ENCODE results near the gene PLPPR5. TPM values are rescaled to one million over a fixed set of nuclear protein-coding genes. Genes with fewer than 3 reads are reported as not detected.
A peak's percentile ranks its signal among the peaks of the same experiment; 100 is the strongest.

Gene PLPPR5
- total RNA-seq, 1 donor from 2014 or later: 0.56 TPM

GRCh38 chr1:98949621-98950020, 55.0 kb downstream of the PLPPR5 start:
- no peak overlapping the region for H2AFZ ChIP-seq (replicated peaks)
- no peaks in the 10 kb centered on the region for H3F3A ChIP-seq (ENCODE audit: low read depth)
- H3K36me3 Mint-ChIP-seq: no peaks in the 10 kb centered on the region
- H3K9ac ChIP-seq: no peak overlapping the region
- H4K20me1 ChIP-seq (ENCODE audit: low read depth): no peaks in the 10 kb centered on the region
- H3K27ac ChIP-seq: no peak overlapping the region
- H3K4me2 ChIP-seq: no peak overlapping the region
- H3K9me3 Mint-ChIP-seq: no peaks in the 10 kb centered on the region
- H3K4me3 ChIP-seq: no peak overlapping the region
- peaks cover 17% of the 10 kb centered on the region for H3K4me1 Mint-ChIP-seq
- H3K27ac Mint-ChIP-seq: peak overlapping the region; percentile 74
- no peaks in the 10 kb centered on the region for H3K9me3 ChIP-seq (ENCODE audit: low read depth)
- H3K27me3 Mint-ChIP-seq (ENCODE audit: insufficient read depth, low read depth): no peaks in the 10 kb centered on the region
- H3K36me3 ChIP-seq: no peaks in the 10 kb centered on the region
- no peak overlapping the region for H3K4me3 Mint-ChIP-seq
- TF ChIP-seq EZH2 (IDR thresholded peaks at IDR 0.05) (no peak), CTCF (IDR thresholded peaks at IDR 0.05) (no peak)
- no peaks in the 10 kb centered on the region for H3K27me3 ChIP-seq
- H3K4me1 ChIP-seq: peaks cover 17% of the 10 kb centered on the region
- no peaks in the 10 kb centered on the region for H3K79me2 ChIP-seq (ENCODE audit: low read depth)
- peak; percentile 28 for DNase-seq (ENCODE audit: low spot score)

GRCh38 chr1:98949166-98949565, 55.5 kb downstream of the PLPPR5 start:
- no peak overlapping the region for H3K9ac ChIP-seq
- Mint-ChIP-seq H3K9me3 (no peaks in the 10 kb centered on the region), H3K4me3 (no peak overlapping the region), H3K36me3 (no peaks in the 10 kb centered on the region), H3K4me1 (peaks cover 17% of the 10 kb centered on the region), H3K27me3 (ENCODE audit: insufficient read depth, low read depth) (no peaks in the 10 kb centered on the region), H3K27ac (peak overlapping the region; percentile 39)
- H3K27ac ChIP-seq: no peak overlapping the region
- no peaks in the 10 kb centered on the region for H3K79me2 ChIP-seq (ENCODE audit: low read depth)
- H3K9me3 ChIP-seq (ENCODE audit: low read depth): no peaks in the 10 kb centered on the region
- H3F3A ChIP-seq (ENCODE audit: low read depth): no peaks in the 10 kb centered on the region
- H3K4me3 ChIP-seq: no peak overlapping the region
- H2AFZ ChIP-seq (replicated peaks): no peak overlapping the region
- no peak for DNase-seq (ENCODE audit: low spot score)
- H3K27me3 ChIP-seq: no peaks in the 10 kb centered on the region
- H3K4me2 ChIP-seq: no peak overlapping the region
- TF ChIP-seq EZH2phosphoT487 (IDR thresholded peaks at IDR 0.05) (no peak), EZH2 (IDR thresholded peaks at IDR 0.05) (no peak), CTCF (IDR thresholded peaks at IDR 0.05) (no peak)
- no peaks in the 10 kb centered on the region for H4K20me1 ChIP-seq (ENCODE audit: low read depth)
- no peaks in the 10 kb centered on the region for H3K36me3 ChIP-seq
- H3K4me1 ChIP-seq: peaks cover 17% of the 10 kb centered on the region

- Histone ChIP-seq H3F3A (ENCODE audit: low read depth) (no peaks in the 10 kb centered on the region), H3K9me3 (ENCODE audit: low read depth) (no peaks in the 10 kb centered on the region), H3K27ac (no peak overlapping the region), H3K79me2 (ENCODE audit: low read depth) (no peaks in the 10 kb centered on the region), H3K27me3 (no peaks in the 10 kb centered on the region), H2AFZ (replicated peaks) (no peak overlapping the region), H3K4me3 (no peak overlapping the region), H4K20me1 (ENCODE audit: low read depth) (no peaks in the 10 kb centered on the region), H3K36me3 (no peaks in the 10 kb centered on the region), H3K9ac (no peak overlapping the region), H3K4me2 (no peak overlapping the region), H3K4me1 (peaks cover 17% of the 10 kb centered on the region)
- no peak for DNase-seq (ENCODE audit: low spot score)
- Mint-ChIP-seq H3K9me3 (no peaks in the 10 kb centered on the region), H3K36me3 (no peaks in the 10 kb centered on the region), H3K4me1 (peaks cover 17% of the 10 kb centered on the region), H3K4me3 (no peak overlapping the region), H3K27me3 (ENCODE audit: insufficient read depth, low read depth) (no peaks in the 10 kb centered on the region), H3K27ac (no peak overlapping the region)
- TF ChIP-seq CTCF (IDR thresholded peaks at IDR 0.05) (no peak), EZH2phosphoT487 (IDR thresholded peaks at IDR 0.05) (no peak), EZH2 (IDR thresholded peaks at IDR 0.05) (no peak)
These were observed 57.6 kb downstream of the PLPPR5 start for GRCh38 chr1:98947071-98947470.

GRCh38 chr1:98940722-98941079, 64.0 kb downstream of the PLPPR5 start:
- H3K27me3 ChIP-seq: no peaks in the 10 kb centered on the region
- H3F3A ChIP-seq (ENCODE audit: low read depth): no peaks in the 10 kb centered on the region
- H3K4me2 ChIP-seq: no peak overlapping the region
- H3K36me3 ChIP-seq: no peaks in the 10 kb centered on the region
- no peak overlapping the region for H2AFZ ChIP-seq (replicated peaks)
- no peak overlapping the region for H3K4me3 ChIP-seq
- no peak for DNase-seq (ENCODE audit: low spot score)
- Mint-ChIP-seq H3K27me3 (ENCODE audit: insufficient read depth, low read depth) (peaks cover 2% of the 10 kb centered on the region), H3K27ac (no peak overlapping the region), H3K36me3 (no peaks in the 10 kb centered on the region), H3K9me3 (no peaks in the 10 kb centered on the region), H3K4me1 (peaks cover 7% of the 10 kb centered on the region), H3K4me3 (no peak overlapping the region)
- no peak overlapping the region for H3K27ac ChIP-seq
- no peaks in the 10 kb centered on the region for H3K79me2 ChIP-seq (ENCODE audit: low read depth)
- no peak overlapping the region for H3K9ac ChIP-seq
- no peaks in the 10 kb centered on the region for H3K4me1 ChIP-seq
- H3K9me3 ChIP-seq (ENCODE audit: low read depth): no peaks in the 10 kb centered on the region
- no peak for TF ChIP-seq EZH2phosphoT487 (IDR thresholded peaks at IDR 0.05)
- no peak for TF ChIP-seq EZH2 (IDR thresholded peaks at IDR 0.05)
- no peak for TF ChIP-seq CTCF (IDR thresholded peaks at IDR 0.05)
- H4K20me1 ChIP-seq (ENCODE audit: low read depth): no peaks in the 10 kb centered on the region
